Mesothelial cell of epicardium (in vitro differentiated cells): ENCODE results near the gene LUZP2. TPM values are rescaled to one million over a fixed set of nuclear protein-coding genes. Genes with fewer than 3 reads are reported as not detected.

ENCODE experiments used
- DNase-seq, 2 experiments: peaks; one replicate each; pipeline ENCODE4 v3.0.0; 2021; ENCODE audit warnings: low spot score in 2 of 2; ENCODE audit not compliant: unreplicated experiment in 2 of 2
- H3K27ac Mint-ChIP-seq: 2 replicates; pipeline ENCODE4 v1.8.0; 2021; ENCODE audit warnings: mixed read lengths
- H3K27me3 Mint-ChIP-seq: 2 replicates; pipeline ENCODE4 v1.8.0; 2021; ENCODE audit warnings: low read depth, mixed read lengths
- H3K36me3 Mint-ChIP-seq: 2 replicates; pipeline ENCODE4 v1.8.0; 2021; ENCODE audit warnings: mixed read lengths
- H3K4me1 Mint-ChIP-seq: 2 replicates; pipeline ENCODE4 v1.8.0; 2021; ENCODE audit warnings: mixed read lengths
- H3K4me3 Mint-ChIP-seq: 2 replicates; pipeline ENCODE4 v1.8.0; 2021; ENCODE audit warnings: mild to moderate bottlenecking, moderate library complexity, mixed read lengths
- H3K9me3 Mint-ChIP-seq: 2 replicates; pipeline ENCODE4 v1.8.0; 2021; ENCODE audit warnings: mixed read lengths
- CTCF ChIP-seq: fragments of 200-600 bp; sonication (generic); IDR thresholded peaks from one replicate; pipeline ENCODE4 v1.5.0; 2021; ENCODE audit warnings: antibody characterized with exemption; ENCODE audit not compliant: unreplicated experiment
- total RNA-seq: library from RNA; stranded (reverse); gene quantifications from 3 replicates; pipeline ENCODE4 v1.2.1, GENCODE V29; 2021

LUZP2 gene
- total RNA-seq, 1 donor from 2014 or later = 4.5 TPM

GRCh38 chr11:24511511-24511910 is 14.7 kb downstream of the LUZP2 start:
- no peak for DNase-seq
- no peaks in the 10 kb centered on the region for H3K27me3 Mint-ChIP-seq
- no peak for TF ChIP-seq CTCF
- no peak overlapping the region for H3K27ac Mint-ChIP-seq
- H3K4me3 Mint-ChIP-seq = no peak overlapping the region
- peaks cover 12% of the 10 kb centered on the region for H3K4me1 Mint-ChIP-seq
- no peaks in the 10 kb centered on the region for H3K9me3 Mint-ChIP-seq
- H3K36me3 Mint-ChIP-seq = no peaks in the 10 kb centered on the region

GRCh38 chr11:24513479-24514218 is 16.8 kb downstream of the LUZP2 start:
- Mint-ChIP-seq H3K27me3 (no peaks in the 10 kb centered on the region), H3K27ac (no peak overlapping the region), H3K36me3 (no peaks in the 10 kb centered on the region), H3K4me3 (no peak overlapping the region), H3K4me1 (peaks cover 14% of the 10 kb centered on the region), H3K9me3 (no peaks in the 10 kb centered on the region)
- no peak for DNase-seq
- TF ChIP-seq CTCF = no peak

GRCh38 chr11:24514219-24514594 is 17.4 kb downstream of the LUZP2 start:
- Mint-ChIP-seq H3K4me1 (peaks cover 14% of the 10 kb centered on the region), H3K4me3 (no peak overlapping the region), H3K9me3 (no peaks in the 10 kb centered on the region), H3K27me3 (no peaks in the 10 kb centered on the region), H3K36me3 (no peaks in the 10 kb centered on the region), H3K27ac (no peak overlapping the region)
- no peak for TF ChIP-seq CTCF
- DNase-seq = no peak

GRCh38 chr11:24515632-24516031 is 18.8 kb downstream of the LUZP2 start:
- peaks cover 14% of the 10 kb centered on the region for H3K4me1 Mint-ChIP-seq
- DNase-seq = no peak

GRCh38 chr11:24516638-24517037 is 19.8 kb downstream of the LUZP2 start:
- Mint-ChIP-seq H3K4me3 (no peak overlapping the region), H3K27ac (no peak overlapping the region), H3K9me3 (no peaks in the 10 kb centered on the region)

More at GRCh38 chr11:24515632-24516031, 18.8 kb downstream of the LUZP2 start:
- Mint-ChIP-seq H3K27me3 (no peaks in the 10 kb centered on the region), H3K9me3 (no peaks in the 10 kb centered on the region), H3K36me3 (no peaks in the 10 kb centered on the region), H3K27ac (no peak overlapping the region), H3K4me3 (no peak overlapping the region)
- TF ChIP-seq CTCF = no peak

More at GRCh38 chr11:24516638-24517037, 19.8 kb downstream of the LUZP2 start:
- H3K4me1 Mint-ChIP-seq = peaks cover 14% of the 10 kb centered on the region
- no peaks in the 10 kb centered on the region for H3K27me3 Mint-ChIP-seq
- TF ChIP-seq CTCF = no peak
- no peaks in the 10 kb centered on the region for H3K36me3 Mint-ChIP-seq
- no peak for DNase-seq
